Prostate gland (tissue), 2 donors: ENCODE measurements around the gene STUB1. TPM values are rescaled to one million over a fixed set of nuclear protein-coding genes. Genes with fewer than 3 reads are reported as not detected.

Source experiments
- DNase-seq: peaks from one replicate; pipeline ENCODE4 v3.0.0-alpha.2; 2019; ENCODE audit warnings: low spot score
- H3K27ac ChIP-seq, 2 donors: fragments of 200-600 bp; sonication (generic); 2 replicates each; pipeline ENCODE4 v1.5.1; 2017 to 2019
- H3K27me3 ChIP-seq: fragments of 200-600 bp; sonication (generic); replicated peaks from 2 replicates; pipeline ENCODE4 v1.5.1; 2019; ENCODE audit not compliant: insufficient read depth
- H3K36me3 ChIP-seq, 2 donors: fragments of 200-600 bp; sonication (generic); 1 replicate in 1 of 2; 2 replicates in 1 of 2; pipeline versions ENCODE4 v1.5.1 to v1.8.1; 2017 to 2019
- H3K4me1 ChIP-seq: fragments of 200-600 bp; sonication (generic); replicated peaks from 2 replicates; pipeline ENCODE4 v1.5.1; 2019
- H3K4me3 ChIP-seq, 2 donors: fragments of 200-600 bp; sonication (generic); 2 replicates each; pipeline ENCODE4 v1.5.1; 2017 to 2019
- H3K9me3 ChIP-seq: fragments of 200-600 bp; sonication (generic); 2 replicates; pipeline ENCODE4 v1.5.1; 2017
- CTCF ChIP-seq, 4 experiments: fragments of 200-600 bp in 2 of 4; fragments of 450-650 bp in 2 of 4; sonication (generic) in 2 of 4; IDR thresholded peaks; 1 replicate in 3 of 4; 2 replicates in 1 of 4; pipeline ENCODE4 v1.5.1; 2016 to 2019; ENCODE audit warnings: antibody characterized with exemption in 4 of 4, mild to moderate bottlenecking in 2 of 4, moderate library complexity in 2 of 4
- POLR2A ChIP-seq: fragments of 450-650 bp; IDR thresholded peaks from one replicate; pipeline ENCODE4 v1.6.1; 2016; ENCODE audit warnings: antibody characterized with exemption, mild to moderate bottlenecking
- POLR2AphosphoS5 ChIP-seq: sonication (generic); formaldehyde crosslinking; IDR thresholded peaks from one replicate; pipeline ENCODE4 v1.6.1; 2017; ENCODE audit warnings: antibody characterized with exemption
- WGBS: methylation state at CpG from one replicate; pipeline ENCODE4 v1.1.5; 2018; 5-methylcytosine and 5-hydroxymethylcytosine counted together
- intact Hi-C: fragments of 100-400 bp; cut with DNase I; formaldehyde crosslinking; loops from one replicate; pipeline ENCODE4 v1.14.2; 2022
- total RNA-seq, 2 donors: library from RNA; depleted of rRNA; stranded (reverse); fragments of >200 nt; gene quantifications; one replicate each; pipeline ENCODE4 v1.1.0, GENCODE V29; 2016

The STUB1 gene
- total RNA-seq, 2 donors from 2014 or later, result 173 to 255 TPM

GRCh38 chr16:672371-672770 is 7.8 kb upstream of the STUB1 start:
- Histone ChIP-seq H3K27ac (no peak overlapping the region), H3K36me3 (peaks cover 17 to 37% of the 10 kb centered on the region in 2 donors), H3K4me3 (no peak overlapping the region), H3K4me1 (peaks cover 7% of the 10 kb centered on the region), H3K9me3 (no peaks in the 10 kb centered on the region), H3K27me3 (no peaks in the 10 kb centered on the region)
- no peak for DNase-seq
- TF ChIP-seq POLR2A, result no peak
- TF ChIP-seq POLR2AphosphoS5, result no peak
- no peak for TF ChIP-seq CTCF (IDR thresholded peaks at IDR 0.05)
- intact Hi-C loops, result no loop called here
- WGBS, result 89% methylated on average over 16 of the region's 19 CpGs

GRCh38 chr16:672851-673250 is 7.4 kb upstream of the STUB1 start:
- no peak for DNase-seq
- 90% methylated on average over 21 of the region's 21 CpGs for WGBS
- no peak overlapping the region for H3K27ac ChIP-seq
- no peaks in the 10 kb centered on the region for H3K27me3 ChIP-seq
- no peaks in the 10 kb centered on the region for H3K9me3 ChIP-seq
- intact Hi-C loops, result no loop called here
- no peak for TF ChIP-seq POLR2AphosphoS5
- TF ChIP-seq CTCF (IDR thresholded peaks at IDR 0.05), result no peak
- TF ChIP-seq POLR2A, result no peak
- H3K36me3 ChIP-seq, result peaks cover 17 to 37% of the 10 kb centered on the region in 2 donors
- peaks cover 7% of the 10 kb centered on the region for H3K4me1 ChIP-seq
- H3K4me3 ChIP-seq, result no peak overlapping the region

- WGBS, result 90% methylated on average over 18 of the region's 18 CpGs
- intact Hi-C loops, result no loop called here
- H3K36me3 ChIP-seq, result peaks cover 17 to 37% of the 10 kb centered on the region in 2 donors
- H3K27ac ChIP-seq, result no peak overlapping the region
- H3K4me3 ChIP-seq, result no peak overlapping the region
- H3K27me3 ChIP-seq, result no peaks in the 10 kb centered on the region
- H3K4me1 ChIP-seq, result peaks cover 7% of the 10 kb centered on the region
- TF ChIP-seq CTCF (IDR thresholded peaks at IDR 0.05) (no peak), POLR2AphosphoS5 (no peak), POLR2A (no peak)
- H3K9me3 ChIP-seq, result no peaks in the 10 kb centered on the region
- DNase-seq, result no peak
Observed at GRCh38 chr16:673399-673991, 6.7 kb upstream of the STUB1 start.

GRCh38 chr16:674214-674881 is 5.9 kb upstream of the STUB1 start:
- DNase-seq, result no peak
- no peak overlapping the region for H3K27ac ChIP-seq
- H3K9me3 ChIP-seq, result no peaks in the 10 kb centered on the region
- no peaks in the 10 kb centered on the region for H3K4me1 ChIP-seq
- intact Hi-C loops, result no loop called here
- no peak overlapping the region for H3K4me3 ChIP-seq
- H3K27me3 ChIP-seq, result no peaks in the 10 kb centered on the region
- H3K36me3 ChIP-seq, result peaks cover 17 to 37% of the 10 kb centered on the region in 2 donors
- TF ChIP-seq POLR2AphosphoS5 (no peak), CTCF (IDR thresholded peaks at IDR 0.05) (no peak), POLR2A (no peak)
- WGBS, result 89% methylated on average over 19 of the region's 22 CpGs
